ENCODE data around the gene WSB1.

WSB1 gene

GRCh38 chr17:27303734-27304133 lies 9.8 kb downstream of the WSB1 start:
- intact Hi-C loops (cut with DNase I) = no loop called here
- no peak for DNase-seq

GRCh38 chr17:27306276-27306835 lies 12.4 kb downstream of the WSB1 start:
- intact Hi-C loops (cut with DNase I) = no loop called here

GRCh38 chr17:27310565-27311110 lies 16.7 kb downstream of the WSB1 start:
- no peak for DNase-seq
- intact Hi-C loops (cut with DNase I) = no loop called here

More at GRCh38 chr17:27306276-27306835, 12.4 kb downstream of the WSB1 start:
- no peak for DNase-seq

- DNase-seq = no peak
- intact Hi-C loops (cut with DNase I) = no loop called here
Measured at GRCh38 chr17:27313301-27313700, 19.4 kb downstream of the WSB1 start.

- intact Hi-C loops (cut with DNase I) = no loop called here
- peak in 39 of 42 donors; percentile 35 to 85 (median 63) for DNase-seq
Measured at GRCh38 chr17:27315322-27315721, 21.4 kb downstream of the WSB1 start.

GRCh38 chr17:27315796-27316465 lies 22.0 kb downstream of the WSB1 start:
- no peak for DNase-seq
- intact Hi-C loops (cut with DNase I) = no loop called here

GRCh38 chr17:27318228-27318627 lies 24.3 kb downstream of the WSB1 start:
- peak in 1 of 42 donors; percentile 34 for DNase-seq
- intact Hi-C loops (cut with DNase I) = no loop called here

- intact Hi-C loops (cut with DNase I) = no loop called here
- peak in 1 of 42 donors; percentile 13 for DNase-seq
Measured at GRCh38 chr17:27318633-27319032, 24.7 kb downstream of the WSB1 start.

- peak in 41 of 42 donors; percentile 30 to 87 (median 67) for DNase-seq
Measured at GRCh38 chr17:27319541-27320221, 25.8 kb downstream of the WSB1 start.

GRCh38 chr17:27320222-27320560 lies 26.3 kb downstream of the WSB1 start:
- intact Hi-C loops (cut with DNase I) = no loop called here
- DNase-seq = no peak

More at GRCh38 chr17:27319541-27320221, 25.8 kb downstream of the WSB1 start:
- intact Hi-C loops (cut with DNase I) = no loop called here

GRCh38 chr17:27321372-27321771 lies 27.5 kb downstream of the WSB1 start:
- DNase-seq = peak in 1 of 42 donors; percentile 0
- intact Hi-C loops (cut with DNase I) = no loop called here

- intact Hi-C loops (cut with DNase I) = no loop called here
- DNase-seq = peak in 1 of 42 donors; percentile 32
Measured at GRCh38 chr17:27322026-27322425, 28.1 kb downstream of the WSB1 start.

- DNase-seq = peak in 1 of 42 donors; percentile 12
- intact Hi-C loops (cut with DNase I) = no loop called here
Measured at GRCh38 chr17:27322690-27323508, 29.0 kb downstream of the WSB1 start.

GRCh38 chr17:27323538-27324215 lies 29.8 kb downstream of the WSB1 start:
- peak in 1 of 42 donors; percentile 35 for DNase-seq
- intact Hi-C loops (cut with DNase I) = no loop called here

GRCh38 chr17:27324771-27325339 lies 30.9 kb downstream of the WSB1 start:
- intact Hi-C loops (cut with DNase I) = no loop called here

GRCh38 chr17:27326051-27326450 lies 32.1 kb downstream of the WSB1 start:
- intact Hi-C loops (cut with DNase I) = no loop called here

More at GRCh38 chr17:27324771-27325339, 30.9 kb downstream of the WSB1 start:
- peak in 1 of 42 donors; percentile 32 for DNase-seq

GRCh38 chr17:27326585-27326984 lies 32.7 kb downstream of the WSB1 start:
- intact Hi-C loops (cut with DNase I) = no loop called here
- DNase-seq = peak in 1 of 42 donors; percentile 20

More at GRCh38 chr17:27326051-27326450, 32.1 kb downstream of the WSB1 start:
- peak in 1 of 42 donors; percentile 8 for DNase-seq

GRCh38 chr17:27327397-27327796 lies 33.5 kb downstream of the WSB1 start:
- DNase-seq = peak in 1 of 42 donors; percentile 7
- intact Hi-C loops (cut with DNase I) = no loop called here
